Ovary (tissue), 9 donors: ENCODE results near the gene IL18R1. TPM values are rescaled to one million over a fixed set of nuclear protein-coding genes. Genes with fewer than 3 reads are reported as not detected.

Experiments used
- DNase-seq, 5 donors: peaks; one replicate each; pipeline ENCODE4 v3.0.0-alpha.2; 2019 to 2020
- H3K27ac ChIP-seq, 2 donors: fragments of 200-600 bp; one replicate each; pipeline versions ENCODE4 v1.5.1 to v1.8.0; 2019 to 2022
- H3K27me3 ChIP-seq: fragments of 200-600 bp; one replicate; pipeline ENCODE4 v1.8.0; 2022
- H3K36me3 ChIP-seq: fragments of 200-600 bp; sonication (generic); one replicate; pipeline ENCODE4 v1.5.1; 2019
- H3K4me1 ChIP-seq: one replicate; pipeline ENCODE4 v1.8.1; 2013; ENCODE audit warnings: mild to moderate bottlenecking, moderate library complexity; ENCODE audit not compliant: insufficient read depth
- H3K4me3 ChIP-seq: fragments of 200-600 bp; sonication (generic); one replicate; pipeline ENCODE4 v1.5.1; 2017
- H3K9me3 ChIP-seq, 2 donors: fragments of 200-600 bp in 1 of 2; sonication (generic) in 1 of 2; one replicate each; pipeline versions ENCODE4 v1.5.1 to v1.8.1; 2013 to 2019; ENCODE audit warnings: mild to moderate bottlenecking in 1 of 2, moderate library complexity in 1 of 2
- CTCF ChIP-seq, 3 donors: fragments of 450-650 bp in 2 of 3; fragments of 200-600 bp in 1 of 3; IDR thresholded peaks; one replicate each; pipeline versions ENCODE4 v1.5.1 to v1.8.0; 2016 to 2022; ENCODE audit warnings: antibody characterized with exemption in 3 of 3, mild to moderate bottlenecking in 1 of 3
- EP300 ChIP-seq: sonication (generic); formaldehyde crosslinking; IDR thresholded peaks from one replicate; pipeline ENCODE4 v1.6.1; 2017; ENCODE audit warnings: antibody characterized with exemption
- POLR2A ChIP-seq: fragments of 450-650 bp; IDR thresholded peaks from one replicate; pipeline ENCODE4 v1.6.1; 2017; ENCODE audit warnings: antibody characterized with exemption, mild to moderate bottlenecking, moderate library complexity
- WGBS, 3 donors: extraction: QIAGEN DNeasy Blood & Tissue Kit in 1 of 3; methylation state at CpG; one replicate each; pipeline versions ENCODE4 v1.1.5 to v1.1.7; 2013 to 2017; 5-methylcytosine and 5-hydroxymethylcytosine counted together
- intact Hi-C, 4 donors: fragments of 100-400 bp; cut with DNase I; formaldehyde crosslinking; loops; one replicate each; pipeline versions ENCODE4 v1.11.0 to v1.15.1; 2022 to 2023
- polyA plus RNA-seq, 2 donors: library from polyadenylated mRNA; stranded (reverse); fragments of 200-250 nt in 1 of 2; fragments of 350-450 nt in 1 of 2; fragmentation: Illumina TruSeq in 1 of 2; extraction: RNeasy Lipid Tissue Mini Kit (QIAGEN cat#74804) in 1 of 2; gene quantifications; one replicate each; pipeline ENCODE4 v1.2.3, GENCODE V29; 2013 to 2014
- total RNA-seq, 7 donors: library from RNA; depleted of rRNA in 2 of 7; stranded (reverse); fragments of >200 nt in 2 of 7; fragmentation: NEBNext Ultra II Directional in 3 of 7; extraction: Animal tissue kit (Norgen Biotek cat#: 25700) in 3 of 7; gene quantifications; one replicate each; pipeline versions ENCODE4 v1.1.0 to v1.2.4, GENCODE V29; 2016 to 2023
- donor health status: DM: no; HTN: no; CAD: no; lungs with moderate emphysema.
- donor health status: DM: no; HTN: no; CAD: no.
- donor health status: Bipolar disorder and iron deficiency.
- donor health status: DM: yes; HTN: yes; CAD: no.
- donor health status: DM: no; HTN: no; CAD: no.
- donor health status: DM: yes; HTN: yes; CAD: no.

Gene IL18R1
- total and polyA plus RNA-seq, 9 donors: 0.83 to 3.1 (median 1.7) TPM

DNA sequence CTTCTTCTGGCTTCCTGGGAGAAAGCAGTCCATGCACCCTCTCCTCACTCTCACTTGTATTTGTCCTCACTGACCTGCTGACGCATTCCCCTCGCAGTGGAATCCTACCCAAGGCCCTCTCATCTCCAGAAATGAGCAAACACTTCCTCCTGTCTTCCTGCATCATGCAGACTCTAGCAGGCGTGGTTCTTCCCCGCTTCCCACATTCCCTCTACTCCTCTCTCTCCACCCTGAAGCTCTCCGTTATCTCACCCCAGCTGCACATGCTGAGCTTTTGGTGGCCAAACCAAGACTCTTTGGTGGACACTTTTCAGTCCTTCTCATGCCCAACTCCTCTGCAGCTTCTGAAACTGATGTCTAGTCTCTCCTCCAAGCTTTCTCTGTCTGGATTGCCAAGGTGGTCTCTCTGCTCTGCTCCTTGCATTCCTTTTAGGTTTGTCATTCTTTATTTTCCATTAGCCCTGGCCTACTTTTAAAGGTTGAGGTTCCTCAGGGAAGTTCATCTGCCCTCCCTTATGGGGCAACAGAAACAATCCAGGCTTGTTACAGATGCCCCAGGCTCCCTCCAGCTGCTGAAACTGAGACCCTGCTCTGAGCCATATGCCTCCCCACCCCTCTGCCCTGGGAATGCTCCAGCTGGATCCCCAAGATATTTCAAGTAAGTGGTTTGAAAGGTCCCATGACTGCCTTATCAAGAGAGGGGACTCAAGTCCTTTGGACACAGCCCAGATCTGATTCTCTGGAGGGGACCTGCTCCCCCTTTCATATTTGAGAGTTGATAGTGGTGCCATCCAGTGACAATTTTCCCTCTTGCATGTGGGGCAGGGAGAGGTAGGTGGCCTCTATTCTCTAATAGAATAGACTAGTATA, 66.5 kb downstream of the IL18R1 start:
- TF ChIP-seq EP300: no peak
- no peak for TF ChIP-seq CTCF (IDR thresholded peaks at IDR 0.05)
- no peak for TF ChIP-seq POLR2A
- intact Hi-C loops: no loop called here
- Histone ChIP-seq H3K9me3 (no peaks in the 10 kb centered on the region), H3K4me3 (no peak overlapping the region), H3K27me3 (no peaks in the 10 kb centered on the region), H3K27ac (no peak overlapping the region), H3K36me3 (no peaks in the 10 kb centered on the region), H3K4me1 (no peaks in the 10 kb centered on the region)
- DNase-seq: no peak
- WGBS, 3 donors: 74 to 77% (median 77%) methylated on average over 5 of the region's 5 CpGs

DNA sequence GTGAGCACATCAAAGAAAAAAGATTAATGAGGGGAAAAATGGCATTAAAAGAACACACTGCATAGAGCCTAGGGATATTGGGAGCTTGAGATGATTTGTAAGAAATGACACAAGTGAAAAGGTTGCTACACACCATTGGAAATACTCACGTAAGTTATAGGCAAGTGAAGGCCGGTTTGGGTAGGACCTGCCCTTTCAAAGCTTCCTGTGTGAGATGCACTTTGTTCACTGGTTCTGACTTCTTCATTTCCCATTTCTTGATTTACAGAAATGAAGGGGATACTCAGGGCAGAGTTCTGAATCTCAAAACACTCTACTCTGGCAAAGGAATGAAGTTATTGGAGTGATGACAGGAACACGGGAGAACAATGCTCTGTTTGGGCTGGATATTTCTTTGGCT, 67.3 kb downstream of the IL18R1 start, which contains the start of gene IL18RAP:
TSS of gene IL18RAP (plus strand) at position 251 of the 400 bp plus-strand sequence. CDS start at position 369, 118 bp downstream.
- WGBS, 3 donors: 64 to 76% (median 72%) methylated on average over 3 of the region's 3 CpGs

GRCh38 chr2:102423368-102423767, 67.8 kb downstream of the IL18R1 start:
- intact Hi-C loops: no loop called here
- H3K27ac ChIP-seq: no peak overlapping the region
- 72 to 81% (median 78%) methylated on average over 2 of the region's 2 CpGs for WGBS, 3 donors
- no peak for DNase-seq
- no peaks in the 10 kb centered on the region for H3K9me3 ChIP-seq
- no peak overlapping the region for H3K4me3 ChIP-seq
- H3K36me3 ChIP-seq: no peaks in the 10 kb centered on the region
- H3K4me1 ChIP-seq: no peaks in the 10 kb centered on the region
- H3K27me3 ChIP-seq: no peaks in the 10 kb centered on the region
- TF ChIP-seq POLR2A: no peak

More for the DNA sequence above, 67.3 kb downstream of the IL18R1 start, which contains the start of gene IL18RAP:
- no peak for DNase-seq
- no peaks in the 10 kb centered on the region for H3K27me3 ChIP-seq
- H3K4me3 ChIP-seq: no peak within 1 kb of the TSS
- no peak within 1 kb of the TSS for H3K27ac ChIP-seq
- TF ChIP-seq CTCF (IDR thresholded peaks at IDR 0.05): no peak
- no peak for TF ChIP-seq POLR2A
- no peak for TF ChIP-seq EP300
- no peaks in the 10 kb centered on the region for H3K4me1 ChIP-seq
- no peaks in the 10 kb centered on the region for H3K36me3 ChIP-seq
- intact Hi-C loops: no loop called here
- H3K9me3 ChIP-seq: no peaks in the 10 kb centered on the region

DNA sequence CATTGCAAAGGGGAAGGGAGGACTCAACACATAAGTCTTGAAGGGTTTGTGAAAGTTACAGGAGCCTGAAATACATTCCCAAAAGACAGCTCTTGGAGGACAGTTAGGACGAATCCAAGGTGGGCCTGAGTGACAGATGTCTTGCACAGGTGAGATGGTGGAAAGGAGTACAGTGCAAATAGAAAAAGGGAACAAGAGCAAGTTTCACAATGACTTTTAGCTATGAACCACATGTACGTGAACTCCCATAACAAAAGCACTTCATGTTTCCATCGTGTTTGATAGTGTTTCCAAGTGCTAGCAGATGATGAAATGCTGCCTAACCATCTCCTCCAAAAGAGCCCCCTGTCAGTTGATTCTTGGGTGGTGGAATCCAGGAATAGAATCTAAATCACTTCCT, 69.2 kb downstream of the IL18R1 start:
- Histone ChIP-seq H3K27ac (no peak overlapping the region), H3K36me3 (no peaks in the 10 kb centered on the region), H3K27me3 (no peaks in the 10 kb centered on the region), H3K4me3 (no peak overlapping the region), H3K4me1 (no peaks in the 10 kb centered on the region), H3K9me3 (no peaks in the 10 kb centered on the region)
- intact Hi-C loops: no loop called here
- DNase-seq: no peak
- no peak for TF ChIP-seq EP300
- TF ChIP-seq CTCF (IDR thresholded peaks at IDR 0.05): no peak
- TF ChIP-seq POLR2A: no peak
- 62 to 65% (median 62%) methylated on average over 3 of the region's 3 CpGs for WGBS, 3 donors
